A673 (cell line): ENCODE results near the gene DDX55.

ENCODE experiments used
- EZH2 ChIP-seq: fragments of 200-600 bp; sonication (generic); IDR thresholded peaks from 2 replicates; pipeline ENCODE4 v1.6.1; 2017; ENCODE audit warnings: borderline replicate concordance, low read depth, mild to moderate bottlenecking, mixed read lengths, antibody characterized with exemption, low read length; ENCODE audit not compliant: poor library complexity, severe bottlenecking
- TF ChIP-seq, protein P1 (sequence below): fragments of 300-800, 200-600 bp; sonication (generic); conservative IDR thresholded peaks from 2 replicates; pipeline ENCODE4 v1.5.1; 2017; ENCODE audit warnings: low read depth, mild to moderate bottlenecking, antibody characterized with exemption, low read length, moderate library complexity, mixed read lengths

DNA sequence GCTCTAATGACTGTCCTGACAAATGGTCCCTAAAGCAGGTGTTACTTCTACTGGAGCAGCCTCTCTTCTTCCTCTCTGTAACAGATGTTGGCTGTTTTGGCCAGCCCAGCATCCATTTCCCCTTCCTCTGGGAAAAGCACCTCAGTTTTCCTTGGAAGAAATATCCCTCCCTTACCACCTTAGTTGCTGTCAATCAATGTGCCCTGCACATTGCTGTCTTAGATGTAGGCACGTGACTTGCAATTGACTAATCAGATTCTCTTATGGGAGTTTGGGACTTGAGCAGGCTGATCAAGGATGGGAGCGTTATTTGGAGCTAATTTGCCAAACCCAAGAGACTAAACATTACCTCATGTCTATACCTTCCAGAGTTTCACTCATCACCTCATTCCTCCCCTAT is 29.5 kb upstream of the DDX55 start:
- TF ChIP-seq, protein P1, sequence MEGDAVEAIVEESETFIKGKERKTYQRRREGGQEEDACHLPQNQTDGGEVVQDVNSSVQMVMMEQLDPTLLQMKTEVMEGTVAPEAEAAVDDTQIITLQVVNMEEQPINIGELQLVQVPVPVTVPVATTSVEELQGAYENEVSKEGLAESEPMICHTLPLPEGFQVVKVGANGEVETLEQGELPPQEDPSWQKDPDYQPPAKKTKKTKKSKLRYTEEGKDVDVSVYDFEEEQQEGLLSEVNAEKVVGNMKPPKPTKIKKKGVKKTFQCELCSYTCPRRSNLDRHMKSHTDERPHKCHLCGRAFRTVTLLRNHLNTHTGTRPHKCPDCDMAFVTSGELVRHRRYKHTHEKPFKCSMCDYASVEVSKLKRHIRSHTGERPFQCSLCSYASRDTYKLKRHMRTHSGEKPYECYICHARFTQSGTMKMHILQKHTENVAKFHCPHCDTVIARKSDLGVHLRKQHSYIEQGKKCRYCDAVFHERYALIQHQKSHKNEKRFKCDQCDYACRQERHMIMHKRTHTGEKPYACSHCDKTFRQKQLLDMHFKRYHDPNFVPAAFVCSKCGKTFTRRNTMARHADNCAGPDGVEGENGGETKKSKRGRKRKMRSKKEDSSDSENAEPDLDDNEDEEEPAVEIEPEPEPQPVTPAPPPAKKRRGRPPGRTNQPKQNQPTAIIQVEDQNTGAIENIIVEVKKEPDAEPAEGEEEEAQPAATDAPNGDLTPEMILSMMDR: no peak
- TF ChIP-seq EZH2: no peak
